Lower leg skin (tissue), 4 donors: ENCODE data around the gene DHX58. TPM values are rescaled to one million over a fixed set of nuclear protein-coding genes. Genes with fewer than 3 reads are reported as not detected.
A peak's percentile ranks its signal among the peaks of the same experiment; 100 is the strongest.

ENCODE experiments used
- DNase-seq, 2 donors: peaks; one replicate each; pipeline ENCODE4 v3.0.0-alpha.2; 2019; ENCODE audit warnings: low spot score in 2 of 2
- H3K4me3 ChIP-seq: fragments of 200-600 bp; sonication (generic); 2 replicates; pipeline ENCODE4 v1.5.1; 2017; ENCODE audit warnings: mild to moderate bottlenecking, low read depth; ENCODE audit not compliant: poor library complexity, severe bottlenecking
- POLR2A ChIP-seq, 2 donors: fragments of 450-650 bp; IDR thresholded peaks; one replicate each; pipeline ENCODE4 v1.6.1; 2016 to 2017; ENCODE audit warnings: antibody characterized with exemption in 2 of 2, mild to moderate bottlenecking in 1 of 2, moderate library complexity in 1 of 2
- WGBS, 2 donors: methylation state at CpG; one replicate each; pipeline ENCODE4 v1.1.5; 2018; 5-methylcytosine and 5-hydroxymethylcytosine counted together
- intact Hi-C: fragments of 100-400 bp; cut with DNase I; formaldehyde crosslinking; loops from one replicate; pipeline ENCODE4 v1.15.0; 2023; ENCODE audit warnings: low total_unique reads
- total RNA-seq, 4 donors: library from RNA; depleted of rRNA; stranded (reverse); fragments of >200 nt; gene quantifications; one replicate each; pipeline ENCODE4 v1.1.0, GENCODE V29; 2016
- TF ChIP-seq, protein P1 (sequence below), 3 donors: fragments of 450-650 bp; IDR thresholded peaks; one replicate each; pipeline ENCODE4 v1.5.1; 2016; ENCODE audit warnings: antibody characterized with exemption in 3 of 3, mild to moderate bottlenecking in 3 of 3, moderate library complexity in 2 of 3

Gene DHX58
- total RNA-seq, 4 donors from 2014 or later, result 7.5 to 16.5 (median 12.1) TPM

DNA sequence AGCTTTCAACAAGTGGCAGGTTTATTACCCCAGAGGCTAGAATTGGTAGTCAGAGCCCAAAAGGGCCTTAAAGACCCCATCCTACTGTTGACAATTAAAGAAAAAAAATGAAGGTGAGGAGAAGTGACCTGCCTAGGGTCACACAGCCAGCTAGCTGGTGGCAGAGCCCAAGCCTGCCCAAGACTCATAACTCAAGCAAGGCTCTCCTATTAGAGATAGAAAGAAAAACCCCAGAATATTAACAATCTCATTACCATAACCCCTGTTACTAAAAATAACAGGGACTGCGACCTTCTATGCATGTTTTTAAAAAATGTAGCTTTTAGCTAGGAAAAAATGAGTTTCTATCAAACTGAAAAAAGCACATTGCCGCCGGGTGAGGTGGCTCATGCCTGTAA, 24.1 kb upstream of the DHX58 start:
- H3K4me3 ChIP-seq, result no peak overlapping the region
- 83% methylated on average over 3 of the region's 3 CpGs for WGBS, 2 donors
- no peak for DNase-seq
- intact Hi-C loops, result no loop called here
- TF ChIP-seq, protein P1, sequence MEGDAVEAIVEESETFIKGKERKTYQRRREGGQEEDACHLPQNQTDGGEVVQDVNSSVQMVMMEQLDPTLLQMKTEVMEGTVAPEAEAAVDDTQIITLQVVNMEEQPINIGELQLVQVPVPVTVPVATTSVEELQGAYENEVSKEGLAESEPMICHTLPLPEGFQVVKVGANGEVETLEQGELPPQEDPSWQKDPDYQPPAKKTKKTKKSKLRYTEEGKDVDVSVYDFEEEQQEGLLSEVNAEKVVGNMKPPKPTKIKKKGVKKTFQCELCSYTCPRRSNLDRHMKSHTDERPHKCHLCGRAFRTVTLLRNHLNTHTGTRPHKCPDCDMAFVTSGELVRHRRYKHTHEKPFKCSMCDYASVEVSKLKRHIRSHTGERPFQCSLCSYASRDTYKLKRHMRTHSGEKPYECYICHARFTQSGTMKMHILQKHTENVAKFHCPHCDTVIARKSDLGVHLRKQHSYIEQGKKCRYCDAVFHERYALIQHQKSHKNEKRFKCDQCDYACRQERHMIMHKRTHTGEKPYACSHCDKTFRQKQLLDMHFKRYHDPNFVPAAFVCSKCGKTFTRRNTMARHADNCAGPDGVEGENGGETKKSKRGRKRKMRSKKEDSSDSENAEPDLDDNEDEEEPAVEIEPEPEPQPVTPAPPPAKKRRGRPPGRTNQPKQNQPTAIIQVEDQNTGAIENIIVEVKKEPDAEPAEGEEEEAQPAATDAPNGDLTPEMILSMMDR (IDR thresholded peaks at IDR 0.05), result no peak
- TF ChIP-seq POLR2A (IDR thresholded peaks at IDR 0.05), result no peak

DNA sequence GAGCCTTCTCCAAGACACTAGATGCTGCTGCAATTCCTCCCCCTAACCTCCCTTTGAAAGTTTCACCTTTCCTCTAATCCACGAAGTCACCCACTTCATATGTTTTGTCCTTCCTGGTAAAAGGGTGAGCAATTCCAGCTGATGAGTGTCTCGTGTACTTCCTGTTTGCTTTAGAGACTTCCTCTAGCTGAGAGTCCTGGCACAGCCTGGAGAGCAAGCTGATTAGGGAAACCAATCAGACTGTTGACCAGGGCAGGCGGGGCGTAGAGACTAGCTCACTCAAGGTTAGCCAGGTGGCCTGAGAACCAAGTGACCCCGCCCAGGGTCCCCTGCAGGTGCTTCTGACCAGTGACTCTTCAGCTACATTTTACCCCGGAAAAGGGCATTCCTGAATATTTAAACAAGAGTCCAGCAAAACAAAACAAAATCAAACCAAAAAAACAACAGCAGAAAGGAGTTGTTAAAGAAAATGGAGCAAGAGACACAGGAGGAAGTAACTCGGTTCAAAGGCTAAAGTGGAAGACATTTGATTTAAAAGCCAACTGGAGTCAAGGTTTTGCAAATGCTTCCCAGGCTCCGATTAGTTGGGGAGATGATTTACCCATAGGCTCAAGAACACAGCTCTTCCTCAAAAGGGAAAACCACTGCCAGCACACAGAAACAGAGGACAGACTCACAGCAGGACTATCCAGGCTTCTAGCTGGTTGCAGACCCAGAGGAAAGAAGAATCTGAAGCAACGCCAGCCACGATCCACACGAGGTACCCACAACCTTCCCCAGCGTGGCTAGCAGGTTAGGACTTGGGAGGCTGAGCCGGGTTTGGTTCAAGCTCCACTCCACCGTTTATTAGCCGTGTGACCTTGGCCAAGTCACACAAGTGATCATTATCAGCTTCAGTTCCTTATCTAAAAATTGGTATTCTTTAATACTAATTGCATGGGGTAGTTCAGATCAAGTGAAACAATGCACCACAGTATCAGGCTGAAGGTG, 23.4 kb upstream of the DHX58 start:
- TF ChIP-seq, protein P1 (IDR thresholded peaks at IDR 0.05), result peak in 1 of 3 donors; percentile 57
- TF ChIP-seq POLR2A (IDR thresholded peaks at IDR 0.05), result no peak
- no peak for DNase-seq
- intact Hi-C loops, result no loop called here
- 65 to 71% methylated on average over 15 of the region's 15 CpGs for whole genome bisulfite sequencing, 2 donors
- no peak overlapping the region for H3K4me3 ChIP-seq

DNA sequence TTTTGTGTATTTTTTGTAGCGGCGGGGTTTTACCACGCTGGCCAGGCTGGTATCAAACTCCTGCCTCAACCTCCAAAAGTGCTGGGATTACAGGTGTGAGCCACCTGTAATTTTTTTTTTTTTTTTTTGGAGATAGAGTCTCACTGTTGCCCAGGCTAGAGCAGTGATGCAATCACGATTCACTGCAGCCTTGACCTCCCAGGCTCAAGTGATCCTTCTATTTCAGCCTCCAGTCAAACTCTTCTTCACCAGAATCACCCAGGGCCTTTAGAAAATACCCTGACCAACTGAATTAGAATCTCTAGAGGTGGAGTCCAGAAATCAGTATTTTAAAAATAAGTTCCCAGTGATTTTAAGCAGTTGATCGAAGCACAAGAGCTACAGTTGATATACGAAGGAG, 22.6 kb upstream of the DHX58 start:
- intact Hi-C loops, result no loop called here
- H3K4me3 ChIP-seq, result no peak overlapping the region
- no peak for TF ChIP-seq POLR2A (IDR thresholded peaks at IDR 0.05)
- TF ChIP-seq, protein P1 (IDR thresholded peaks at IDR 0.05), result no peak
- no peak for DNase-seq
- 94 to 96% methylated on average over 6 of the region's 6 CpGs for WGBS, 2 donors

DNA sequence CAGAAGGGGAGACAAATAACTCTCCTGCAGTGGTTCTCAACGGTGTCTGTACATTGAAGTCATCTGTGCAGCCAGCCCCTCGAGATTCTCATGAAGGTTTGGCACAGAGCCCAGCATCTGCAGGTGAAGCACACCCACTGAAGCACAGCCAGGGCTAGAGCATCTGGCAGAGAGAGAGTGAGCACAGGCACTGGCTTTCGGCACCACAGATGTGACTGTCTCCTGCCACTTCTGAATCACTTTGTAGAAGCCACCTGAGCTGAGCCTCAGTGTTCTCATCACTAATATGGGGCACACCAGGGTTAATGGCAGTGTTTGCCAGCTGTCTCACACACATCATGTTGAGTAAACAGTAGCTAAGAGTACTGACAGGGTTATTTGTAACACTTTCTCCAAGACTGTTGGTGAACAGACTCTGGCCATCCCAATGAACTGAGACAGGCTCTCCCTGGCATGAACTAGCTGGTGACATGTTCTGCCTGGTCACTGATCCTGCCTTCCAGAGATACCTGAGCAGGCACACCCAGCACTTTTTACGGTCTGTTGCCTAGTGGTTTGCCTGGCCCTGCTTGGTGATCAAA, 21.0 kb upstream of the DHX58 start:
- DNase-seq, result no peak
- WGBS, 2 donors, result 23 to 33% methylated on average over 4 of the region's 4 CpGs

DNA sequence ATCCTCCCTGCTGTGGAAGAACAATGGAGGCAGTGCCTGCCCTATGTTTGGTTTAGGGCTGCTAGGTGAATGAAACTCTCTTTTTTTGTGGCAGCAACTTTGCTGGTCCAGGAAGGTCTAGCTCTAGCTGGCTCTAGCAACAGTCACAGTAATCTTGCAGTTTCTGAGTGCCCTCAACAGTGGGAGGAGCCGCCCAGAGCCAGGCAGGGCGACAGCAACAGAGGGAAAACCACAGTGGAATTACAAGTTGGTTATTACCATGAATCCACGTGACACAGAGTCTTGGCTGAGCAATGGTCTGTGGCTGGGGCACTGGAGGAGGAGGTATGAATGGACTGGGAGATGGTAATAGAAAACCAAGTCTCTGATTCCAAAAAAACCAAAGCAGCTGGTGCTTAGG, 20.4 kb upstream of the DHX58 start:
- intact Hi-C loops, result no loop called here
- 10 to 17% methylated on average over 3 of the region's 3 CpGs for WGBS, 2 donors
- DNase-seq, result peak in 1 of 2 donors; percentile 65
- no peak overlapping the region for H3K4me3 ChIP-seq
- TF ChIP-seq, protein P1 (IDR thresholded peaks at IDR 0.05), result no peak

More for the DNA sequence above, 21.0 kb upstream of the DHX58 start:
- TF ChIP-seq, protein P1 (IDR thresholded peaks at IDR 0.05), result no peak
- intact Hi-C loops, result no loop called here
- no peak overlapping the region for H3K4me3 ChIP-seq
